BLaER1 treated with 17β-estradiol and CSF1 and Interleukin-3, amounts not matched to agents 10 nM and 100 nM (cell line): Measurements from ENCODE around the gene STIM2.

ENCODE experiments used
- H3K27ac ChIP-seq, 11 experiments: shearing (Covaris generic); formaldehyde crosslinking; 2 replicates each; pipeline ENCODE4 v1.8.1; 2022
- H3K27me3 ChIP-seq, 11 experiments: shearing (Covaris generic); formaldehyde crosslinking; 2 replicates each; pipeline ENCODE4 v1.8.1; 2022
- H3K36me3 ChIP-seq, 11 experiments: shearing (Covaris generic); formaldehyde crosslinking; 2 replicates each; pipeline ENCODE4 v1.8.1; 2022
- H3K4me1 ChIP-seq, 10 experiments: shearing (Covaris generic); formaldehyde crosslinking; 2 replicates each; pipeline ENCODE4 v1.8.1; 2022
- H3K4me2 ChIP-seq, 11 experiments: shearing (Covaris generic); formaldehyde crosslinking; 2 replicates each; pipeline ENCODE4 v1.8.1; 2022
- H3K4me3 ChIP-seq, 10 experiments: shearing (Covaris generic); formaldehyde crosslinking; 2 replicates each; pipeline ENCODE4 v1.8.1; 2022
- H3K9ac ChIP-seq, 11 experiments: shearing (Covaris generic); formaldehyde crosslinking; 2 replicates each; pipeline ENCODE4 v1.8.1; 2022
- H3K9me3 ChIP-seq, 11 experiments: shearing (Covaris generic); formaldehyde crosslinking; replicated peaks in 1 of 11; 2 replicates each; pipeline ENCODE4 v1.8.1; 2022
- H4K20me1 ChIP-seq, 11 experiments: shearing (Covaris generic); formaldehyde crosslinking; 2 replicates each; pipeline ENCODE4 v1.8.1; 2022
- Cebpa-rat ChIP-seq, 11 experiments: shearing (Covaris generic); IDR thresholded peaks; 2 replicates each; pipeline ENCODE4 v1.8.1; 2022

Gene STIM2

DNA sequence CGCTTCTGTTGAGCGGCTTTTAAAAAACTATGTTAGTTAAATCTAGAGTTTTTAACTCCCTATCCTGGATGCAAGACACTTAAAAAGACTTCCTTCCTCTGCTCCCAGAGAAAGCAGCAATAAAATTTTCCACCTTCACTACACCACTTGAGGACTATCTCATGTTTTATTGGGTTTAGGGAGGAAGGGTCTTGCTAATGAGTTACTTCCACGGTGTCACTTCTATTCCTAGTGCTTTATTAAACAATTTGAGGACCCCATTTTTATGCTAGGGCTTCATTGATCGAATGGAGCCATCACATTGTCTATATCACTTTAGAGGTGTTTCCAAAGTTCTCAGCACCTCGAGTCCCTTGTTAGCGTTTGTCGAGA lies 3.7 kb upstream of the STIM2 start:
- peaks cover 0 to 15% (median 8%) of the 10 kb centered on the region in 11 experiments; a peak in 9 of 22 replicates for H3K9me3 ChIP-seq
- peak overlapping the region; percentile 71 to 95 (median 90) for H3K4me3 ChIP-seq
- peaks cover 24 to 37% (median 28%) of the 10 kb centered on the region in 10 experiments for H3K4me1 ChIP-seq
- H3K9ac ChIP-seq: peak overlapping the region; percentile 75 to 98 (median 95); a peak in 21 of 22 replicates
- peaks cover 0 to 12% (median 4%) of the 10 kb centered on the region in 11 experiments; a peak in 11 of 22 replicates for H4K20me1 ChIP-seq
- H3K27me3 ChIP-seq: no peaks in the 10 kb centered on the region
- H3K27ac ChIP-seq: peak overlapping the region; percentile 21 to 96 (median 95); a peak in 20 of 22 replicates
- no peak for TF ChIP-seq Cebpa-rat (IDR thresholded peaks at IDR 0.05)
- peak overlapping the region; percentile 89 to 100 (median 96) for H3K4me2 ChIP-seq
- no peaks in the 10 kb centered on the region for H3K36me3 ChIP-seq

DNA sequence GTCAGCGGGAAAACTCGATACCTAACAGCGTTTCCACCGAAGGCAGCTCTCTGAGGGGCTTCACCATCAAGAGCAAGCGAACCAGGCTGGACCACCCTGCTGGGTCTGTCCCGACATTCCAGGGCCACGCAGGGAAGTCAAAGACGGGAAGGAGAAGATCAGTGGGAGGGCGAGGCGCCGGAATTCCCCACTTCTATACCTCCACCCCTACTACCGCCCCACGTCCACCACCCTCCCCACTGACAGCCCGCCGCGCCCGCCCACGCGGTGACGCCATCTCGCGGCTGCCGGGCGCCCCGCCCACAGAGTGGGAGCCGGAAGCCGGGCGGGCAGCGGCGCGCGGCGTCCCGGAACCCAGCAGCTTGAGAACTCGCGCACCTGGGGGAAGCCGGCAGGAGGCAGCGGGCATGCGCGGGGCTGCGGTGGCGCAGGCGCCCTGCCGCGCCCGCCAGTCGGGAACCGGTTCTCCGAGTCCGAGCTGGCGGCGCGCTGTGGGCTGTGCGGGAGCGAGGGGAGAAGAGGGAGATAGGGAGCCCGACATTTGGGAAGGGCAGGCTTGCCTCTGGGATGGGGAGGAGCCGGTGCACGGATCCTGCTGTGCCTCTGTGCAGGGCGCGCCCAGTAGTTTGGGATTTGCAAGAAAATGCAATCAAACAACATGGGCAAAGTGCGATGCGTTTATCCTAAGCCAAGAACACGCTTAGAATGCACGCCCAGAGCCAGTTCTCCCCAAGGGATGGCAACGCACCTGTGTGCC lies 3.2 kb upstream of the STIM2 start:
- peaks cover 0 to 17% (median 10%) of the 10 kb centered on the region in 11 experiments; a peak in 12 of 22 replicates for H4K20me1 ChIP-seq
- TF ChIP-seq Cebpa-rat (IDR thresholded peaks at IDR 0.05): no peak
- H3K4me3 ChIP-seq: peak overlapping the region; percentile 71 to 95 (median 90)
- peaks cover 23 to 39% (median 28%) of the 10 kb centered on the region in 10 experiments for H3K4me1 ChIP-seq
- no peaks in the 10 kb centered on the region for H3K27me3 ChIP-seq
- peak overlapping the region; percentile 89 to 100 (median 96) for H3K4me2 ChIP-seq
- peak overlapping the region; percentile 21 to 96 (median 95); a peak in 21 of 22 replicates for H3K27ac ChIP-seq
- H3K9me3 ChIP-seq: peaks cover 0 to 11% (median 5%) of the 10 kb centered on the region in 11 experiments; a peak in 5 of 22 replicates
- no peaks in the 10 kb centered on the region for H3K36me3 ChIP-seq
- peak overlapping the region; percentile 75 to 98 (median 95) for H3K9ac ChIP-seq

DNA sequence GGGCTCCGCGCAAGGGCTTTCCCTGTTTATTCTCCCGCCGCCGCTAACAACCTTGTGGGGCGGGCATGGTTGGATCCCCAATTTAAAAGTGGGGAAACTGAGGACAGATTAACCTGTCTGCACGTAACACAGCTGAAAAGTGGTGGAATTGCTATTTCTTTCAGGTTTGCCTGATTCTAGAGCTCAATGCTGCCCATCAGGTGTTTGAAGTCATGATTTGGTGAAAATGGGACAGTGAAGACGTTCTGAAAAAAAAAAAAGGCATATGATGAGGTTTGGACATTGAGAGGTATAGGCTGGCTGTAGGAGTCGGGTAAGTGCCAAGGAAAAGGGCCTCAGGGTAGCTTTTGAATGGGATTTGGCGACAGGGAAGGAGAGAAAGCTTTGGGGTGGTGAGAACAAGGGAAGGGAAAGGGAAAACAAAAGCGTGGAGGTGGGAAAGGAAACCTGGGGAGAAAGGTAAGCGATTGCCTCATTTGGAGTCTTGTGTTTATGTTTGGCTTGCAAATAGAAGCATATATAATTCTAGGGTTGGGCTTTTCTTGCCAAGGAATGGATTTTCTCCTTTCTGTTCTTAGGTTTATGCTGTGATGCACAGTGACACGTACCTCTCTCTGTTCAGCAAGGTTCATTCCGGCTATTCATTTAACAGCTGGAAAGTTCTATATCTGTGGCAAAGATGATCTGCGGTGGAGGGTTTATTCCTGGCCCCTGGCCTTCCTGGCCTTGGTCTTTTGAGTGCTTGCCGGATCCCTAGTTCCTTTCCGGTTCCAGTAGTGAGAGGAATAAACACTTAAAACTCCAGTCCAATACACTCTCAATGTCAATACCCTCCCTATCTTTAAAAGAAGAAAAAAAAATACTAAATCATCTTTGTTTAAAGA lies 2.4 kb upstream of the STIM2 start:
- H3K27ac ChIP-seq: peak overlapping the region; percentile 21 to 96 (median 95); a peak in 21 of 22 replicates
- TF ChIP-seq Cebpa-rat (IDR thresholded peaks at IDR 0.05): no peak

DNA sequence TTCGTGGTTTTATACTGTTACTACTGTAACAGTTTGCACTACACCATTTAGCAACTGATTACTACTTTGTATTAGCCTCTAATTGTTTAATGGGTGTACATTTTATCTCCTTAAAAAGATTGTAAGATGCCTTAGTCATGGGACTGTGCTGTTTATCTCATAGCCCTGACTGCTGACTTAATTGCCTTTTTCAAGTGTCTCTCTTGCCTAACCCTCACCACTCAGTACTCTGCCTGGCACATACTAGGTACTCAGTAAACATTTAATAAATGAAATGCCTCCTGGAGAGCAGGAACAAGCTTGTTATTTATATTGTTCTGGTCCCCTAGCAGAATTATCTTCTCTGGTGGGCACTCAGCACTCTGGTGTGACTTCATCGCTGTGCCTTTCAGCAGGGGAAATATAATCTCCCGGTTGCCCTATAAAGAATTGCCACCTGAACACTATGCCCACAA lies 1.7 kb upstream of the STIM2 start:
- Histone ChIP-seq H3K27ac (peak overlapping the region in 10 of 11 experiments; percentile 58 to 96 (median 96); a peak in 19 of 22 replicates), H3K27me3 (no peaks in the 10 kb centered on the region), H3K9me3 (no peaks in the 10 kb centered on the region), H3K4me3 (peak overlapping the region; percentile 71 to 95 (median 90)), H3K9ac (peak overlapping the region; percentile 75 to 98 (median 95); a peak in 21 of 22 replicates), H4K20me1 (peaks cover 0 to 30% (median 15%) of the 10 kb centered on the region in 11 experiments; a peak in 12 of 22 replicates), H3K4me2 (peak overlapping the region; percentile 89 to 100 (median 96)), H3K36me3 (no peaks in the 10 kb centered on the region), H3K4me1 (peaks cover 28 to 54% (median 38%) of the 10 kb centered on the region in 10 experiments)
- TF ChIP-seq Cebpa-rat (IDR thresholded peaks at IDR 0.05): no peak

More for the DNA sequence above, 2.4 kb upstream of the STIM2 start:
- no peaks in the 10 kb centered on the region for H3K36me3 ChIP-seq
- H4K20me1 ChIP-seq: peaks cover 0 to 25% (median 15%) of the 10 kb centered on the region in 11 experiments; a peak in 12 of 22 replicates
- peaks cover 26 to 47% (median 32%) of the 10 kb centered on the region in 10 experiments for H3K4me1 ChIP-seq
- peak overlapping the region; percentile 71 to 95 (median 90) for H3K4me3 ChIP-seq
- H3K27me3 ChIP-seq: no peaks in the 10 kb centered on the region
- H3K4me2 ChIP-seq: peak overlapping the region; percentile 89 to 100 (median 96)
- H3K9ac ChIP-seq: peak overlapping the region; percentile 75 to 98 (median 95)
- H3K9me3 ChIP-seq: peaks cover 0 to 4% (median 0%) of the 10 kb centered on the region in 11 experiments; a peak in 3 of 22 replicates

DNA sequence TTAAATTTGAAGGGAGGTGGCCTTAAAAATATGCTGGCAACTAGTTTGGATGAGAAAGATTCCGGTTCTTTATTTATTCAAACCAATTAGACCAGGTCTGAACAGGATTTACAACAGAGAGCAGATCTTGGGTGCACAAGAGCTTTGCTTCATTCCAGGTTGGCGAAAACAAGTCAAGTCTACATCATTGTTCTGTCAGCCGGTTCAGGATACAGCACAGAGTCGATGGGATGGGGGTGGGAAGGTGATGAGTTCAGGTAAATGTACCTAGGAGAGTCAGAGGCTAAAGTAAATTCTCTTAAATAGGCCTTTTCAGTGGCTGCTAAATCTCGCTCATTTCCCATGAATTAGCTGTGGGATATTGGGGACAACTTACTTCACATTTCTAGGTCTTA lies 882 bp upstream of the STIM2 start:
- H3K27ac ChIP-seq: peak overlapping the region; percentile 36 to 96 (median 95); a peak in 21 of 22 replicates

DNA sequence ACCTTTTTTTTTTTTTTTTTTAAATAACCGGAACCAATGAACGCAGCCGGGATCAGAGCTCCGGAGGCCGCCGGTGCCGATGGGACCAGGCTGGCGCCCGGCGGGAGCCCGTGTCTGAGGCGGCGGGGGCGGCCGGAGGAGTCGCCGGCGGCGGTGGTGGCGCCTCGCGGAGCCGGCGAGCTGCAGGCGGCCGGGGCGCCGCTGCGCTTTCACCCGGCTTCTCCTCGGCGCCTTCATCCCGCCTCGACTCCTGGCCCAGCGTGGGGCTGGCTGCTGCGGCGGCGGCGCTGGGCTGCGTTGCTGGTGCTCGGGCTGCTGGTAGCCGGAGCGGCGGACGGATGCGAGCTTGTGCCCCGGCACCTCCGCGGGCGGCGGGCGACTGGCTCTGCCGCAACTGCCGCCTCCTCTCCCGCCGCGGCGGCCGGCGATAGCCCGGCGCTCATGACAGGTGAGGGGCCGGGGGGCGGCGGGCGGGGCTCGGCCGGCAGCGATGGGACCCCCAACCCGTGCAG lies 337 bp downstream of the STIM2 start:
- H3K4me3 ChIP-seq: peak overlapping the region; percentile 82 to 95 (median 90)
- H3K4me1 ChIP-seq: peaks cover 30 to 64% (median 48%) of the 10 kb centered on the region in 10 experiments
- peaks cover 0 to 4% (median 0%) of the 10 kb centered on the region in 11 experiments; a peak in 3 of 22 replicates for H3K9me3 ChIP-seq
- H3K27me3 ChIP-seq: no peaks in the 10 kb centered on the region
- H4K20me1 ChIP-seq: peaks cover 0 to 48% (median 17%) of the 10 kb centered on the region in 11 experiments; a peak in 12 of 22 replicates
- H3K36me3 ChIP-seq: peaks cover 0 to 4% (median 0%) of the 10 kb centered on the region in 11 experiments; a peak in 5 of 22 replicates
- peak overlapping the region; percentile 74 to 90 (median 82); a peak in 18 of 22 replicates for H3K4me2 ChIP-seq
- peak overlapping the region; percentile 65 to 96 (median 95) for H3K27ac ChIP-seq
- peak overlapping the region; percentile 83 to 98 (median 95) for H3K9ac ChIP-seq
- no peak for TF ChIP-seq Cebpa-rat (IDR thresholded peaks at IDR 0.05)

More for the DNA sequence above, 882 bp upstream of the STIM2 start:
- H4K20me1 ChIP-seq: peaks cover 0 to 38% (median 15%) of the 10 kb centered on the region in 11 experiments; a peak in 12 of 22 replicates
- H3K36me3 ChIP-seq: no peaks in the 10 kb centered on the region
- peaks cover 25 to 58% (median 42%) of the 10 kb centered on the region in 10 experiments for H3K4me1 ChIP-seq
- no peaks in the 10 kb centered on the region for H3K9me3 ChIP-seq
- H3K27me3 ChIP-seq: no peaks in the 10 kb centered on the region
- H3K4me3 ChIP-seq: peak overlapping the region; percentile 82 to 95 (median 90)
- TF ChIP-seq Cebpa-rat (IDR thresholded peaks at IDR 0.05): no peak
- H3K4me2 ChIP-seq: peak overlapping the region; percentile 89 to 100 (median 96)
- H3K9ac ChIP-seq: peak overlapping the region; percentile 83 to 98 (median 95)

GRCh38 chr4:26861434-26862186 lies 969 bp downstream of the STIM2 start:
- Histone ChIP-seq H3K9ac (peak overlapping the region; percentile 83 to 98 (median 95)), H3K4me2 (peak overlapping the region; percentile 74 to 90 (median 82)), H3K4me1 (peaks cover 34 to 70% (median 54%) of the 10 kb centered on the region in 10 experiments), H3K9me3 (peaks cover 0 to 6% (median 0%) of the 10 kb centered on the region in 11 experiments; a peak in 3 of 22 replicates), H3K4me3 (peak overlapping the region; percentile 82 to 95 (median 90)), H3K27ac (peak overlapping the region; percentile 65 to 96 (median 95)), H3K27me3 (no peaks in the 10 kb centered on the region), H3K36me3 (peaks cover 0 to 10% (median 0%) of the 10 kb centered on the region in 11 experiments; a peak in 5 of 22 replicates), H4K20me1 (peaks cover 0 to 55% (median 23%) of the 10 kb centered on the region in 11 experiments; a peak in 12 of 22 replicates)
- no peak for TF ChIP-seq Cebpa-rat (IDR thresholded peaks at IDR 0.05)
